ENCODE results near the gene CTNNA2.

DNA sequence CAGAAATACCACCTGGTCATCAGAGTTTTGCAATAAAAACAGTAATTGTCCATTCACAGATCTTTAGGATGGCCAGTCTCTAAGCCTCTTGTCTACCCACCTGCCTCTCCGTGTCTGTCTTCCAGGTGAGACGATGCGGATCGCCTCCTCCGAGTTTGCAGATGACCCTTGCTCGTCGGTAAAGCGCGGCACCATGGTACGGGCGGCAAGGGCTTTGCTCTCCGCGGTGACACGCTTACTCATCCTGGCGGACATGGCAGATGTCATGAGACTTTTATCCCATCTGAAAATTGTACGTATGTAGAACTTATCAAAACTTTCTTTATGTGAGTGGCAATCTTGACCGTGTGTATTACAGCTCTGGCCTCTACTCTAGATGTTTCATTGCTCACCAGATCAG is 345.0 kb downstream of the CTNNA2 start:
- TF ChIP-seq, protein P1, sequence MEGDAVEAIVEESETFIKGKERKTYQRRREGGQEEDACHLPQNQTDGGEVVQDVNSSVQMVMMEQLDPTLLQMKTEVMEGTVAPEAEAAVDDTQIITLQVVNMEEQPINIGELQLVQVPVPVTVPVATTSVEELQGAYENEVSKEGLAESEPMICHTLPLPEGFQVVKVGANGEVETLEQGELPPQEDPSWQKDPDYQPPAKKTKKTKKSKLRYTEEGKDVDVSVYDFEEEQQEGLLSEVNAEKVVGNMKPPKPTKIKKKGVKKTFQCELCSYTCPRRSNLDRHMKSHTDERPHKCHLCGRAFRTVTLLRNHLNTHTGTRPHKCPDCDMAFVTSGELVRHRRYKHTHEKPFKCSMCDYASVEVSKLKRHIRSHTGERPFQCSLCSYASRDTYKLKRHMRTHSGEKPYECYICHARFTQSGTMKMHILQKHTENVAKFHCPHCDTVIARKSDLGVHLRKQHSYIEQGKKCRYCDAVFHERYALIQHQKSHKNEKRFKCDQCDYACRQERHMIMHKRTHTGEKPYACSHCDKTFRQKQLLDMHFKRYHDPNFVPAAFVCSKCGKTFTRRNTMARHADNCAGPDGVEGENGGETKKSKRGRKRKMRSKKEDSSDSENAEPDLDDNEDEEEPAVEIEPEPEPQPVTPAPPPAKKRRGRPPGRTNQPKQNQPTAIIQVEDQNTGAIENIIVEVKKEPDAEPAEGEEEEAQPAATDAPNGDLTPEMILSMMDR (IDR thresholded peaks at IDR 0.05) = no peak
- no peak for TF ChIP-seq POLR2A (IDR thresholded peaks at IDR 0.05)

All from uterus (tissue), 2 donors.